HG03066 (cell line): ENCODE results near the gene RAB43.

Experiments
- ATAC-seq: cut with Tn5 transposase; IDR thresholded peaks from one replicate; pipeline ENCODE4 v1.9.1; 2021; ENCODE audit warnings: low read depth; ENCODE audit not compliant: unreplicated experiment

The RAB43 gene

GRCh38 chr3:129040039-129040336, 81.6 kb downstream of the RAB43 start:
- ATAC-seq = no peak

- no peak for ATAC-seq
These were observed 82.1 kb downstream of the RAB43 start for GRCh38 chr3:129039271-129040038.

- ATAC-seq = no peak
These were observed 83.3 kb downstream of the RAB43 start for GRCh38 chr3:129038121-129038855.
